ENCODE results near the gene CDH3. TPM values are rescaled to one million over a fixed set of nuclear protein-coding genes. Genes with fewer than 3 reads are reported as not detected.

The CDH3 gene
- polyA plus RNA-seq, 1 experiment = 1.1 TPM

GRCh38 chr16:68642436-68643101, 2.5 kb upstream of the CDH3 start:
- TF ChIP-seq CTCF (IDR thresholded peaks at IDR 0.05; ENCODE audit: insufficient read depth, low read depth, low read length) = no peak
- ChIA-PET CTCF (no interaction called here), POLR2A (no interaction called here)
- no peak for DNase-seq (ENCODE audit: low read depth)
- H3K4me3 ChIP-seq (ENCODE audit: low read depth, low read length) = no peak overlapping the region
- no peaks in the 10 kb centered on the region for H3K36me3 ChIP-seq (ENCODE audit: control insufficient read depth, insufficient read depth, low read length)
- H3K27me3 ChIP-seq (ENCODE audit: control insufficient read depth, insufficient read depth, low read length) = peaks cover 22% of the 10 kb centered on the region

- ChIA-PET CTCF (no interaction called here), POLR2A (no interaction called here)
- Histone ChIP-seq H3K27me3 (ENCODE audit: control insufficient read depth, insufficient read depth, low read length) (peaks cover 23% of the 10 kb centered on the region), H3K4me3 (ENCODE audit: low read depth, low read length) (no peak overlapping the region), H3K36me3 (ENCODE audit: control insufficient read depth, insufficient read depth, low read length) (no peaks in the 10 kb centered on the region)
- no peak for DNase-seq (ENCODE audit: low read depth)
- TF ChIP-seq CTCF (IDR thresholded peaks at IDR 0.05; ENCODE audit: insufficient read depth, low read depth, low read length) = no peak
Measured at GRCh38 chr16:68643227-68643626, 1.9 kb upstream of the CDH3 start.

GRCh38 chr16:68643847-68644246, 1.3 kb upstream of the CDH3 start:
- TF ChIP-seq CTCF (IDR thresholded peaks at IDR 0.05; ENCODE audit: insufficient read depth, low read depth, low read length) = no peak
- Histone ChIP-seq H3K36me3 (ENCODE audit: control insufficient read depth, insufficient read depth, low read length) (no peaks in the 10 kb centered on the region), H3K27me3 (ENCODE audit: control insufficient read depth, insufficient read depth, low read length) (peaks cover 23% of the 10 kb centered on the region), H3K4me3 (ENCODE audit: low read depth, low read length) (no peak overlapping the region)
- CTCF ChIA-PET = interaction anchor here (0.7 to 1.5 kb wide), 2 partner anchors 53 to 117 kb away, joined by 3 read pairs; no protein-coding TSS in a partner anchor
- DNase-seq (ENCODE audit: low read depth) = no peak
- POLR2A ChIA-PET = no interaction called here

- TF ChIP-seq CTCF (IDR thresholded peaks at IDR 0.05; ENCODE audit: insufficient read depth, low read depth, low read length) = no peak
- Histone ChIP-seq H3K4me3 (ENCODE audit: low read depth, low read length) (no peak overlapping the region), H3K36me3 (ENCODE audit: control insufficient read depth, insufficient read depth, low read length) (no peaks in the 10 kb centered on the region), H3K27me3 (ENCODE audit: control insufficient read depth, insufficient read depth, low read length) (peaks cover 23% of the 10 kb centered on the region)
- DNase-seq (ENCODE audit: low read depth) = no peak
- ChIA-PET CTCF (interaction anchor here (0.6 to 1.5 kb wide), 3 partner anchors 14 to 118 kb away, joined by 3 read pairs; no protein-coding TSS in a partner anchor), POLR2A (no interaction called here)
Measured at GRCh38 chr16:68644296-68644695, 814 bp upstream of the CDH3 start.

GRCh38 chr16:68645494-68646388, 631 bp downstream of the CDH3 start:
- H3K36me3 ChIP-seq (ENCODE audit: control insufficient read depth, insufficient read depth, low read length) = no peaks in the 10 kb centered on the region
- peaks cover 23% of the 10 kb centered on the region for H3K27me3 ChIP-seq (ENCODE audit: control insufficient read depth, insufficient read depth, low read length)
- CTCF ChIA-PET = no interaction called here
- POLR2A ChIA-PET = no interaction called here
- TF ChIP-seq CTCF (IDR thresholded peaks at IDR 0.05; ENCODE audit: insufficient read depth, low read depth, low read length) = no peak
- no peak for DNase-seq (ENCODE audit: low read depth)
- peak overlapping the region; percentile 23 for H3K4me3 ChIP-seq (ENCODE audit: low read depth, low read length)
